HCT116 (cell line): ENCODE measurements around the gene VEGFA.

ENCODE experiments used
- CTCF ChIP-seq, 3 experiments: fragments of 200-600 bp in 1 of 3; sonication (generic) in 1 of 3; IDR thresholded peaks in 2 of 3; conservative IDR thresholded peaks in 1 of 3; 2 replicates each; pipeline ENCODE4 v1.5.1; 2012 to 2017; ENCODE audit warnings: low read depth in 2 of 3, low read length in 2 of 3, antibody characterized with exemption in 1 of 3, borderline replicate concordance in 1 of 3, control low read depth in 1 of 3, mild to moderate bottlenecking in 1 of 3, mixed read lengths in 1 of 3, mixed run types in 1 of 3, moderate library complexity in 1 of 3; ENCODE audit not compliant: insufficient read depth in 1 of 3
- EZH2 ChIP-seq: fragments of 200-600 bp; sonication (generic); IDR thresholded peaks from 2 replicates; pipeline ENCODE4 v1.6.1; 2017; ENCODE audit warnings: antibody characterized with exemption, mixed run types
- FOSL1 ChIP-seq: IDR thresholded peaks from 2 replicates; pipeline ENCODE4 v1.6.1; 2012; ENCODE audit warnings: low read depth
- MAX ChIP-seq: IDR thresholded peaks from 2 replicates; pipeline ENCODE4 v1.6.1; 2012
- POLR2A ChIP-seq: IDR thresholded peaks from 2 replicates; pipeline ENCODE4 v1.7.0; 2011; ENCODE audit warnings: borderline replicate concordance; ENCODE audit not compliant: insufficient read depth, insufficient read length; ENCODE audit errors: extremely low read depth
- POLR2AphosphoS5 ChIP-seq: IDR thresholded peaks from 2 replicates; pipeline ENCODE4 v1.6.1; 2011; ENCODE audit warnings: mild to moderate bottlenecking, low read depth, low read length, moderate library complexity
- RAD21 ChIP-seq: IDR thresholded peaks from 2 replicates; pipeline ENCODE4 v1.6.1; 2012; ENCODE audit warnings: low read depth, mild to moderate bottlenecking
- REST ChIP-seq: IDR thresholded peaks from 2 replicates; pipeline ENCODE4 v1.6.1; 2012; ENCODE audit warnings: low read depth
- SIN3A ChIP-seq: IDR thresholded peaks from 2 replicates; pipeline ENCODE4 v1.6.1; 2012; ENCODE audit warnings: low read depth
- TCF7L2 ChIP-seq: IDR thresholded peaks from 2 replicates; pipeline ENCODE4 v1.7.0; 2011; ENCODE audit warnings: borderline replicate concordance, inconsistent platforms; ENCODE audit not compliant: insufficient read depth, insufficient read length; ENCODE audit errors: extremely low read depth
- YY1 ChIP-seq: IDR thresholded peaks from 2 replicates; pipeline ENCODE4 v1.6.1; 2011; ENCODE audit warnings: low read length, low read depth, moderate library complexity, mild to moderate bottlenecking; ENCODE audit not compliant: insufficient replicate concordance; ENCODE audit errors: extremely low read depth
- ZBTB33 ChIP-seq: IDR thresholded peaks from 2 replicates; pipeline ENCODE4 v1.6.1; 2011; ENCODE audit warnings: mild to moderate bottlenecking, low read length, moderate library complexity; ENCODE audit not compliant: insufficient replicate concordance; ENCODE audit errors: extremely low read depth

- no peak for TF ChIP-seq FOSL1
- TF ChIP-seq POLR2AphosphoS5, result peak; percentile 35; the same call in 1 of the 2 replicates
- TF ChIP-seq ZBTB33, result no peak
- no peak for TF ChIP-seq SIN3A
- no peak for TF ChIP-seq CTCF (IDR thresholded peaks at IDR 0.05 in 2 of 3, conservative IDR thresholded peaks at IDR 0.05 in 1 of 3; ENCODE audit: borderline replicate concordance in 1 of 3, insufficient read depth in 1 of 3, low read depth in 2 of 3, low read length in 2 of 3)
- no peak for TF ChIP-seq MAX
- no peak for TF ChIP-seq EZH2
- no peak for TF ChIP-seq YY1
- no peak for TF ChIP-seq TCF7L2
- TF ChIP-seq RAD21, result no peak
- no peak for TF ChIP-seq REST
- no peak for TF ChIP-seq POLR2A
Measured at GRCh38 chr6:43785220-43785752, 15.3 kb downstream of the VEGFA start.
